ENCODE results near the gene PTPRU.

PTPRU gene

DNA sequence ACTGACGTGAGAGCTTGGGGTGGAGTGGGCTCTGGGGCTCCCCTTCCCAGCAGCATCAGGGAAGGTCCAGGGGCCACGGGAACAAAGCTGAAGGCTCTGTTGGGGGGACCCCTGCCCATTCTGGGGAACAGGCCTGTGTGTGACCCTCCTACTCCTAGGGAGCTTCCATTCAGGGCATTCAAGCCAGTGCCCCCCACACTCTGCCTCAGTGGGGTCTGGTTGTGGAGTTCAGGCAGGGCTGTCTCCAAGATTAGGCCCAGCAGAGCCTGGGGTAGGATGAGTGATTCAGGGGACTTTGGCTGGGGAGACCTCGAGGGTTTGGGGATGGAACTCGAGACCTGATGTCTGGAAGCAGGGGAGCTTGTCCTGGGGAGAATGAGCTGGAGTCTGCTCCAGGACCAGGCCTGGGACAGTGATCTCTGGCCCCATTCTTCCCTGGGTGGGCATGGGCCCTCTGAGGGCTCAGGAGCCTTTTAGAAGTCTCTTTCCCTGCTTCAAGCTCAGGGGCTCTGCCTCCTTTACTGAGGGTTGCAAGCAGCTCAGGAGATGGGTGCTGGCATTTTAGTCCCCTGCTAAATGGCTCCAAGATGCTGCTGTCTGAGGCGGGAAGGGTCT lies 81.7 kb downstream of the PTPRU start:
- no peak for DNase-seq (ENCODE audit: low read depth)

DNA sequence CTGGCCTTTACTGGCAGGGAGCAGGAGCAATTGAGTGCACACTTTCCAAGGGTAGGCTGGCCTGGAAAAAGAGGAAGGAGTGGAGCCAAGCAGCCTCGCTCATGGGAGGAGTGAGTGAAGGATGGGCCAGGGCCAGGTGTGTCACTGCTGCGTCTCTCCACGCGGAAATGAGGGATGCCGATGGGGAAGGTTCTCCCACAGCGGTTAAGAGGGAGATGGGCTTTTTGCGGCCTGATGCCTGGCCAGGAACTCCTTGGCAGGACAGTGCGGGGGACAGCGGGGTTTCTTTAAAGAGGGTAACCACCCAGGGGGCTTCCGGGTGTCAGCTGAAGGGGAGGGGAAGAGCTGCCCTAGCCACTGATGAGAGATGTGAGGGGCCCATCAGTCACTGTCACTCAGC lies 82.4 kb downstream of the PTPRU start:
- DNase-seq (ENCODE audit: low read depth) = no peak

- DNase-seq (ENCODE audit: low read depth) = no peak
These were observed 83.2 kb downstream of the PTPRU start for GRCh38 chr1:29319300-29320110.

DNA sequence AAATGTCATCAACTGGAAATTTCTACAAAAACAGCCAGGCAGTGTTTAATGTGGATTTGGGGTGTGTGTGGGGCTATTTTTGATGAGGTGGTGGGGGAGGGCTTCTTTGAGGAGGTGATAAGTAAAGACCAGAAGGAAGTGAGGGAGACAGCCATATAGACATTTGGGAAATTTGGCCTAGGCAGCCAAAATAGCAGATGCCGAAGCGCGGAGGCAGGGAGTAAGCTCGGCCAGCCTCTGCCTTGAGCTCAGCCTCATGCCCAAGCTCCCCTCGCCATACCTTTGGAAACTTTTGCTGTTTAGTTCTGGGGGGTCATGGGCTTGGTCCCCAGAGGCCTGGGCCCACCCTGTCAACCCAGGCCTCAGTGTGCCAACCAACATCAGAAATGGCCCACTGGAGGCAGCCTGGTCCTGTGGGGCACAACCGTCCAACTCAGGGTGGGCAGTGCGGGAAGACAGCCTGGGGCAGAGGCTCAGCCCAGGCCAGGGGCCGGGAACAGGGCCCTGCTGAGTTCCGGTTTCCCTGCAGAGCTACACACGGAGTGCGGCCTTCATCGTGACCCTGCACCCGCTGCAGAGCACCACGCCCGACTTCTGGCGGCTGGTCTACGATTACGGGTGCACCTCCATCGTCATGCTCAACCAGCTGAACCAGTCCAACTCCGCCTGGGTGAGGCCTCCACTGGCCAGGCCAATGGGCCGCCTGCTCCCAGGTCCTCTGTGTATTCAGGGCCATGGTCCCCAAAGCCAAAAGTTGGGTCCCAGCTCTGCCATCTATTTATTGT lies 84.0 kb downstream of the PTPRU start:
- no peak for DNase-seq (ENCODE audit: low read depth)

DNA sequence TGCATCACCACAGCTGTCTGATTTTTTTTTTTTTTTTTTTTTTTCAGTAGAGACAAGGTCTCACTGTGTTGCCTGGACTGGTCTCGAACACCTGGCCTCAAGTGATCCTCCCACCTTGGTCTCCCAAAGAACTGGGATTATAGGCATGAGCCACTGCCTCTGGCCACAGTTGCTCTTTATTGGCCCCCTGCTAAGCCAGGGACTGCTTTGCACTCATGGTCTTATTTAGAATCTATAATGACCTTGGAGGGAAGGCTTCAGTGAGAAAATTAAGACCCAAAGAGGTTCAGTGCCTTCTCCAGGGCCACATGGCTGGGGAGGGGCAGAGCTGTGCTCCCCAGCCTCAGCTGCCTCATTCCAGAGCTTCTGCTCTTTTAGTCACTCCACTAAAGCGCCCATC lies 84.9 kb downstream of the PTPRU start:
- no peak for DNase-seq (ENCODE audit: low read depth)

DNA sequence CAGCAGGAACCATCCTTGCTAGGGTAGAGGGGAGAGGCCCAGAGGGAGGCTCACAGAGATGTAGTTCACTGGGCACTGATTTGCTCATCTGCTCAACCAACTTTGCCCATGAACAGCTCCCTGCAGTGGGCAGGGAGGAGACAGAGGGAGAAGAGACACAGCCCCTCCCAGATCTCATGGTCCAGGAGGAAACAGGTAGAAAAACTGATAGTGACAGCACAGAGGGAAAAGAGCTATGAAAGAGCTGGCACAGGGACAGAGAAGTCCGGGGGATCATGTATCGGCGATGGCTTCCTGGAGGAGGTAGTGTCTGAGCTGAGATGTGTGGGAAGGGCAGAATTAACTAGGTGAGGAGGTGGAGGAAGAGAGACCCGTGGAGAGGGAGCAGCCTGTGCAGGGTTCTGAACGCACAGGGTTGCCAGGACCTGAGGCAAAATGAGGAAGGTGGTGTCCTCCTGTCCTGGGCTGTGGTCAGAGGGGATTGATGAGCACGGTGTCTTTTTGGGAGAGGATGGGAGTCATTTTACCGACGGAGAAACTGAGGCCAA lies 85.9 kb downstream of the PTPRU start:
- DNase-seq (ENCODE audit: low read depth) = no peak

GRCh38 chr1:29322861-29323585 lies 86.7 kb downstream of the PTPRU start:
- no peak for DNase-seq (ENCODE audit: low read depth)

- DNase-seq (ENCODE audit: low read depth) = no peak
These were observed 87.3 kb downstream of the PTPRU start for GRCh38 chr1:29323636-29324035.

DNA sequence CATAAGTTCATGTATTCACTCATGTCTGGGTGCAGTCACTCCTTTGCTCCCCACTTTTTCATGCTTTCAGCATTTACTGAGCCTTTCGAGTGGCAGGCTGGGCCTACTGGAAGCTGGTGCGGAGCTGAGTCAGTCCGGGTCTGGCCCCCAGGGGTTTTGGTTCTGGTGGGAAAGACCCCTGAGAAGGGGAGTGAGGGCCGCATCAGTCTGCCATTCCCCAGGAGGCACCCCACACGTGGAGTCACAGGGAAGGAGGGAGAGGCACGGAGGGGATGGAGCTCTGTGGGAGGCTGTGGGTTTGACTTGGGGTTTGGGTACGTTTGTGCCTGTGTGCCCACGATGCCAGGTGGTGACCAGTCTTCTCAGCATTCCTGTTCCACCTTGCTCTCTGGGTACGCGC lies 87.9 kb downstream of the PTPRU start:
- DNase-seq (ENCODE audit: low read depth) = no peak

- no peak for DNase-seq (ENCODE audit: low read depth)
These were observed 88.5 kb downstream of the PTPRU start for GRCh38 chr1:29324771-29325351.

- DNase-seq (ENCODE audit: low read depth) = no peak
These were observed 89.4 kb downstream of the PTPRU start for GRCh38 chr1:29325675-29326074.

- no peak for DNase-seq (ENCODE audit: low read depth)
These were observed 89.8 kb downstream of the PTPRU start for GRCh38 chr1:29326123-29326522.

GRCh38 chr1:29327223-29327935 lies 91.1 kb downstream of the PTPRU start:
- DNase-seq (ENCODE audit: low read depth) = no peak

GRCh38 chr1:29329022-29329775 lies 92.9 kb downstream of the PTPRU start:
- DNase-seq (ENCODE audit: low read depth) = no peak

DNA sequence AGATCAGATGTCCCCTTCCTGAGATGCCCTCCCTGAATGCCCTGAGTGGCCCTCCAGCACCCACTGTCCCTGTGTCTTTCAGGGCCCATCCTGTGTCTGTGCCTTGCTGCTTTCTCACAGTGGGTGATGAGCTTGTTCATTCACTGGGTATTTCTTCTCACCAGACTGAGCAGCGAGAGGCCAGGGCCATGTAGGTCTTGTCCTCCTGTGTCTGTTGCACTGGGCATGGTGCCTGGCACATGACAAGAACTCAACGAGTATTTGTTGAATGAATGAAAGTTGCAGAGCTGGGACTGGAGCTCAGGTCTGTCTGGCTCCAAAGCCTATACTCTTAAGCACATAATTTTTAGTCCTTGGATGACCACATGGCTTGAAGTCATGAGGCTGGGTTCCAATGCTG lies 93.8 kb downstream of the PTPRU start:
- no peak for DNase-seq (ENCODE audit: low read depth)

DNA sequence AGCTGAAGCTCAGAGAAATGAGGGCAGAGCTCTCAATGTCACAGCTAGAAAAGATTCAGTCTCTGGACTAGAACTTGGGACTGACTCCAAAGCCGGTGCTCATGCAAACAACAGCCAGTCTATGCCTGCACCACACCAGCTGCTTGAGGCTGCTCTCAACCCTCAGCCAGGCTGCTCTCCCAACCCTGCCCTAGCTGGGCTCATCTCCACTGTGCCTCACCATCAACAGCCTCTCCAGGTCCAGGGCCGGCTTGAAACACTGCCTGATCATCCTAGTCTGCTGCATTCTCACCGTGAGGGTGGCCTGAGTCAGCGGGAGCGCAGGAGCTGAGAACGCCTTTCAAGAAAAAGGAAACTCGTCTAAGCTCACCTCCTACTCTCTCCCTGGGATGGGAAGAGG lies 94.5 kb downstream of the PTPRU start:
- DNase-seq (ENCODE audit: low read depth) = no peak

- DNase-seq (ENCODE audit: low read depth) = no peak
These were observed 95.0 kb downstream of the PTPRU start for GRCh38 chr1:29331309-29331708.

DNA sequence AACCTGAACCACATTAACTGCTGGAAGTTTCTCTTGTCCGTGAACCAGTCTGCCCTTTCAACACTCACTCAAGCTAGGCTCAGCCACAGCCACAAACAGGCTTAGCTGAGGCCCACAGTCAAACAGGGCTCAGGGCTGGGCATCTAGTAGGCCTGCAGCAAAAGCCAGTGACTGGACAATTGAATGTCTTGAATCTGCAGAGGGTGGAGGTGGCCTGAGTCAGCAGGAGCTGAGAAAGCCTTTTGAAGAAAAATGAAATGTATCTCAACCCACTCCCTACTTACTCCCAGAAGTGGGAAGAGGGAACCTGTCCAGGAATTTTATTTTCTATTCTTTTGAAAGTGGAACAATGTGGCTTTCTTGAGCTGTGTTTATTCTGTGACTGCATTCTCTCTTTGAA lies 95.4 kb downstream of the PTPRU start:
- DNase-seq (ENCODE audit: low read depth) = no peak

- no peak for DNase-seq (ENCODE audit: low read depth)
These were observed 95.9 kb downstream of the PTPRU start for GRCh38 chr1:29332204-29332603.

DNA sequence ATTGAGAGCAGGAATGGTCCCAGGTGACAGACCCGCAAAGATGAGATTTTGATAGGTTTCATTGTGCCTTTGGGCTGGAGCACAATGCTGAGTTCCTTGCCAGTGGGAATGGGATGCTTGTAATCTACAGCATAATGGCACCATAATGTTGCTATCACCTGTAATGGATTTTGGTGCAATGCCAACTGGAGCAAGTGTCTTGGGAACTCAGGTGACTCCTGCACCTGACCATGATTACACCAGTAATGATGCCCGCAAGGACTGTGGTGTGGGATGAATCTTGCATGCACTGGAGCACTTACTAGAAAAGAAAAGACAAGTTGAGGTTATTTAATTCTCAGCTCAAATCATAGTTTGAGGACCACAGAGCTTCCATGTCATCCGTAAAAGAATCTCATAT lies 96.7 kb downstream of the PTPRU start:
- no peak for DNase-seq (ENCODE audit: low read depth)

All from HS-5 (cell line).